Stimulated activated CD4-positive, alpha-beta T cell treated with anti-CD3 and anti-CD28 coated beads, Interleukin-12 subunit alpha, Interleukin-12 subunit beta, amount 100 ng/mL, for 48 hours (primary cell): ENCODE data around the gene RSPH1.

Source experiments
- DNase-seq, 3 donors: peaks; one replicate each; pipeline ENCODE4 v3.0.0-alpha.2; 2020; ENCODE audit warnings: low read depth in 2 of 3, low spot score in 1 of 3

The RSPH1 gene

DNA sequence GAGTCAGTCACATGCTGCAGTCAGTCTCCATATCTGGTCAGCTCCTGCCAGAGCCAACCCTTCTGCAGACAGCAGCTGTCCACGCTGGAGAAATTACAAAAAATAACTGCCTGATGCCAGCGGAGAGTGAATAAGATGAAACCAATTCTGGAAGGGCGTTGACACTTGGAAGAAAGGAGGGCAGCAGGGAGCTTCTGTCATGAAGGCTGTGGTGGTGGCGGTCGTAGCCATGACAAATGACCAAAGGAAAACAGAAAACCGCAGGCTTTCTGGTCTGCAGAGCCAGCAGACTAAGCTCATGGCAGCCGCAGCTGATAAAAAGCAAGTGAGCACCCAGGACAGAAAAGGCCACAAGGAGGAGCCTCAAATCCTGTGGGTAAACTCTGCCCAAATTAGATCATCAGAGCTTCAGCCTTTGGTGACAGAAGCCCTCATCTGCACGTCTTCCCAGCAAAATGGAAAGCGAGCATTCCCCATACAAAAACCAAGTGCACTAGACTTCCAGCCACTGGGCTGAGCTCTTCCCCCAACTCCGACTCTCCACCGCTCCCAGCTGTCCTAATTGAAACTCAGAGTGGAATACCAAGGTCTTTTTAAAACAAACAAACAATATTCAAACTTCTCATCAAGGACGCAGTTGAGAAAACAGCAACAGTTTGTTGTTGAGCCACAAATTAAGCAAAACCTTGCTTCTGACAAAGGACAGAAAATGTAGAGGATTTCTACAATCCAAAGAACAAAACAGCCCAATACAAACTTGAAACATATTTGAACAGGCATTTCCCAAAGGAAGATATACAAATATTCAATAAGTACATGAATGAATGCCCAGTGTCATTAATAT, 28.7 kb downstream of the RSPH1 start:
- DNase-seq = no peak

DNA sequence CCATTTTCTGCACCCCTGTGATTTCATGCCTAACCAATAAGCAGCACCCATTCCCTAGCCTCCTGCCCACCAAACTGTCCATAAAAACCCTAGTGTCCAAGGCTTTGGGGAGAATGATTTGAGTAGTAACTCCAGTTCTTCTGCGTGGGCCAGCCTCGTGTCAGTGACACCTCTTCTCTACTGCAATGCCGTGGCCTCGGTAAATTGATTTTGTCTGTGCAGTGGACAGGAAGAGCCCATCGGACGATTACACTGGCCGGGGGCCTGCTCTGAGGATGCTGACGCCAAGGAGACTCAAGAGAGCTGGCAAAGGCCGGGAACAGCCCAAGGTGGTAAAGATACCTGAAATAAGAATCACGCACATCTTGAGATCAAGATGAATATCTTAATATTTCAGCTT, 29.3 kb downstream of the RSPH1 start:
- no peak for DNase-seq

DNA sequence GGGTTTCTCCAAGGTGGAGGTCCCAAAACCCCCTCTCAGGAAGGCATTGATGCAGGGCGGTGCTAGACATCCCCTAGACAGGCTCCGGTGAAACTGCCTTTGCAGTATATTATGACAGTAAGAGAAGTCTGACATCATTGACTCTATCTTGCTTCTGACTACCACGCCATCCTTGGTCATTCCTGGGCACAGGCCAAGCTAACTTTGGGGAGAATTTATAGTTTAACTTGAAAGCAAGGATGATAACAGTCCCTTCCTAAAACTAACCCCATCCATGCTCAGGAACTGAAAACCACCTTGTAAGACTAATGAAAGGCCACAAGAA, 30.3 kb downstream of the RSPH1 start:
- DNase-seq = no peak

DNA sequence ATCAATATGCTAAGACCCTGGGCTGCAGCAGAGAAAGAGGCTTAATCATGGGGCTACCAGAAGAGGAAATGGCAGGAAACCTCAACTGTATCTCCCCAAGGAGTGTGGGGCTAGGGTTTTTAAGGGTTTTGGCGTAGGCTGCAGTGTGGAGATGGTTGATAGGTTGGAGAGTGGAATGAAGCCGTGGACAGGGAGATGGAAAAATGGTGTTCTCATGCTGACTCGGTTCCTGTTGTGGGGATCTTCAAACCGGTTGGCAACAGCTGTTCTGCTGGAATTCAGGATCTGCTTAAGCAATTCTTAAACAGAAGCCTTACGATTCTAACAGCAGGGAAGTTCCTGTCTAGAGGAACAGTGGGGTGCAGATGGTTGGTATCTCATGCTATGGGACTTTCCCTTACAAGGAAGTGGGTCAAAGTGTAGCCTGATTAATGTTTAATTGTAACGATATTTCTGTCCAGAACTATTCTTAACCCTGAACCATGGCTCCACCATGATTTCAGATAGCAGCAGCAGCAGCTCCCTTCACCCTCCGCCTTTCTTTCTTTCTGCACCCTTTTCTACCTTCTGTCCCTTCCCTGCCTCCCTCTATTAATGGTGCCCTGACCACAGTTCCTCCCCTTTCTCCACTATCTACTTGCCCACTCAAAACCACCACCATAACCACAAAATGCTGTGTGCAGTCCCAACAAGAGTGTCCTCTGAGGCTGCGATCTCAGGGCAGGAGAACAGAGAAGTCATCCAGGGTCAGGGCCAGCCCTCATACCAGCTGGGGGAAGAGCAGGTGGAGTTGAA, 30.8 kb downstream of the RSPH1 start:
- no peak for DNase-seq

DNA sequence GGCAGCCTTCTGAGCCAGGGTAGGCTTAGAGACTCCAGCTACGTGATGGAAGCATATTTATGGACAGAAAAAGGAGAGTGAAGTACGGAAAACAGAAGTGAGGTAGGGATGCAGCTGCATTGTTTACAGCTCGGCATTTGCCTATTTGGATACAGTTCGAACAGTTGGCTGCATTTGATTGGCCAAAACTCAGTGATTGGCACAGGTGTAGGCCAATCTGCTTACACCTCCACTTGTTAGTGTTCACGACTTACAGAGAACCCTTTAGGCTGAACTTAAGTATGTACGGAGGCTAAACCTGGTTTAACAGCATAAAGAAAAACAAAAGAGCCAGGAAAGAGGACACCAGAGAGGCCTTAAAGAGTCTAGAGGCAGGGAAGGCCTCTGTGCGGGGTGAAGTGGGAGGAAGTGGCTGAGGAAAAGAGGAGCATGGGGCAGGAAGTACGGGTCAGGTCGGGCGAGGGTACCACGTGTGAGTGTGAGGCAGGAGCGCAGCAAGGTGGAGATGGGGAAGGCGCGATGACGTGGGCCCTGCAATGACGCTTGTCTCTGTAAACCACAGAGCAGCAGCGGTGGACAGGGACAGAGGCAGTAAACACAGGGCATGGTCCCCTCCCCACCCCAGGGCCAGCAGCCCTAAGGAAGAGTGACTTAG, 32.0 kb downstream of the RSPH1 start:
- DNase-seq = peak; percentile 38 to 79 (median 57)

DNA sequence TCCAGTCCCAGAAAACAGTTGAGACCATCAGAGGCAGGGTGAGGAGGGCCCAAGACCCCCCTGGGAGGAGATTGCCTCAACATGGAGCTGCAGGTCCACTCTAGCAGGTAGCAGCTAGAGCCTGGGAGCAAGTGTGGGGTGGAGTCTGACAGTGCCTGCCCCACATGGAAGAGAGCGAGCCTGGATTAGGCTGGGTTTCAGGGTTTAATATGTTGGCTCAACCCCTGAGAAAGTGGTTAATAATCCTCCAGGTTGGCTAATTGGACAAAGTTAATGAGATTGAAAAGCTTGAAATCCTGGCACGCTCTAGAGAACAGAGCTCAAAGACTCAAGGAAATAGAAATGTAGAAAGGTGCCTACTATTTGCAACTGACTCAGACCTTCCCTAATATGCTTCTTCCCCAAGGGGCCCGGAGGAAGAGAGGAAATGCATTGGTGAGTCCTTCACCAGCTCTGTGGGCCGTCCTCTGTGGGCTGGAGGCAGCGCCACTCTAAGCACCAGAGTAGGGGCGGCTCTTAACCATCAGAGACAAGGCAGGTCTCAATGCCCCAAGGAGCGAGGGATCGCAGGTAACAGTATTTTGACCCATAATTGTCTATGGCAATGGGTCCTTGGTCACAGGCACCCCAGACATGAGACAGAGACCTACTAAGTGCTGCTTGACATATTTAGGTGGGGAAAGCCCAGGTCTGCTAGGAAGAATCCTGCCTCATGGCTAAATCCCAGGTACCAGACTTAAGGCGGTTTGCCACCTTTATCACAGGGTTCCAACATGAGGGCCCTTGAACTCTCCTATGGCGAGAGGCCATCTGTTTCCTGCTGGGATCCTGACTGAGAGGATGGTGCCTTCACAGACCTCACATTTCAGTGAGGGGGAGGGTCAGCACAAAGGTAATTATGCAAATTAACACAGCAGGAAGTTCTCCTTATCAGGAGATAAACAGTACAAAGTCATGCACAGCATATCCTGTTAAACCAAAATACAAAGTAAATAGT, 33.8 kb downstream of the RSPH1 start:
- no peak for DNase-seq

DNA sequence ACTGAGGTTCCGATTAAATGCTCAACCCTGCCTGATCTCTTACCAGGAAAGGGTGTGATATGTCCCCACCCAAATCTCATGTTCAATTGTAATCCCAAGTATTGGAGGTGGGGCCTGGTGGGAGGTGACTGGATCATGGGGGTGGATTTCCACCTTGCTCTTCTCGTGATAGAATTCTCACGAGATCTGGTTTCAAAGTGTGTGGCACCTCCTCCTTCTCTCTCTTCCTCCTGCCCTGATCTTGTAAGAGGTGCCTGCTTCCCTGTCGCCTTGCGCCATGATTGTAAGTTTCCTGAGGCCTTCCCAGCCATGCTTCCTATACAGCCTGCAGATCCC, 34.9 kb downstream of the RSPH1 start:
- no peak for DNase-seq

DNA sequence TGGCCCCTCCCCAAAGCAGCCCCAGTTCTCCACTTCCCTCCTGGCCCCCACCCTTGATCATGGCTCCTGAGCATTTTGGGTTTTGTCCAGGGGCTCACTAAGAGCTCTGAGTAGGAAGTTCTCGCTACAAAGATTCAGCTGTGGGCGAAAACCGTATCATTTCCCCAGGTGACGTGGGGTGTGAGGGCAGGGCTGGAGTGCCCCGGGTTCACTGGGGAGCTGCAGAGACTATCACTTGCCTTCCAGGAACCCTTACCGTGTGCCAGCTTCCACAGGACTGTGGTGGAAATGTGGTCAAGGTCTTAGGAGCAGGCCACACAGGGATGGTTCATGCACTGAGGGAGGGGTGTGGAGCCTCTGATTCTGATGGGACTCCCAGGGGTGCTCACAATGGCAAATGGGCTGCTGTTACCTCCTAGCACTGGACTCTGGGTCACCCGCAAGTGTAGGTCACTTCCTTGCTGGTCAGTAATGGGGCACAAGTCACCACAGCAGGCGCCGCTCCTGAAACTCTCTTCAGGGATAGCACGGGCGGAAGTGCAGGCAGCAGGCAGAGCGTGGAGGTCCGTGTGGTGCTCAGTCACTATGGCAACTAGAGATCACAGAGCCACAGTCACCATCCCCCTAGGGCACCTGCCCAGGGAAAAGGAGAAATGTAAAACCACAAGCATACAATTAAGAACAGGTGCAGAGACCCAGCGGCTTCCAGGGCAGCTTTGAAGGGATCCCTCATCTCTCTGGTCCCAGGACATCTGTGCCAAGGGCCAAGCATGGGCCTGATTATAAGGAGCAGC, 35.4 kb downstream of the RSPH1 start:
- no peak for DNase-seq

DNA sequence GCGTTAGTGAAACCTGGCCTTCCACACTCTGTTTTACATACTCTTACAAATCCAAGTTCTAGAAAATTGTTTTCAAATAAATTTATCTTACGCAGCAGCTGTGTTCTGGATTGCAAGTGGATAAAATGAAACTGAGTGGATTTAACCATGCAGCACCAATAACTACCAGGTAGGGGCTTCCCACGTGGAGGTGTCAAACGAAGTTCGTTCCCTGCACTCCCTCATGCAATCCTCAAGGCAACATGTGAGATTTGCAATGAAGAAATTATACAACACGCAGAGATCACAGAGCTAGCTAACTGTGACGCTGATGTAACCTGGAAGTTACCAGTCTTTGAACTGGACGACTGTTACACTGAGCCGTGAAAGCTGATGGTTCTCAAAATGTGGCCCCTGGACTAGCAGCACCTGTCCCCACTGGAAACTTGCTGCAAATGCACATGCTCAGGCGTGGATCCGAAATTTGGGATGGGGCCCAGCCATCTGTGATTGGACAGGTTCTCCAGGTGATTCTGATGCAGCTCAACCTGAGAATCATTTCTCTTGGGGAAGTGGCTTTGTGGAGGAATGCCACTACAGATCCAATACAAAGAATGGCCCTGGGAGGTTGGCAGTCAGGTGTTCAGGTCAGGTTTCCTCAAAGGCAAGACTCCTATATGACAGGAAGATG, 36.3 kb downstream of the RSPH1 start:
- no peak for DNase-seq

DNA sequence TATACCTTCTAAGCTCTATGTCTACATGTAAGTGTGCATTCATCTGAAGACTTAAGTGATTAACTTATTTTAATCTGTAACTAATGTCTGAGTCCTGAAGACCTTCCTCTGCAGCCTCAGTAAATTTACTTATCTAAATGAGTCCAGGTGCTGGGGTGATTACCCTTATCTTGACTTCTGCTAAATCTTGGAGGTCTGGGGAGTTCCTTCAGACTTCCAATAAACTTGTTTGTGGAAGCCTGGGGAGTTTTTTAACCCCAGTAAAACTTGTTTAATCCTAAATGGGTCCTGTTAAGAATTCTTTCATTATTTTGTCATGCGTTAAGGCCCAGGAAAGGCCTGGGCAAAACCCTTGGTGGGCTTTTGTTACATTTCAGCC, 37.0 kb downstream of the RSPH1 start:
- DNase-seq = no peak

DNA sequence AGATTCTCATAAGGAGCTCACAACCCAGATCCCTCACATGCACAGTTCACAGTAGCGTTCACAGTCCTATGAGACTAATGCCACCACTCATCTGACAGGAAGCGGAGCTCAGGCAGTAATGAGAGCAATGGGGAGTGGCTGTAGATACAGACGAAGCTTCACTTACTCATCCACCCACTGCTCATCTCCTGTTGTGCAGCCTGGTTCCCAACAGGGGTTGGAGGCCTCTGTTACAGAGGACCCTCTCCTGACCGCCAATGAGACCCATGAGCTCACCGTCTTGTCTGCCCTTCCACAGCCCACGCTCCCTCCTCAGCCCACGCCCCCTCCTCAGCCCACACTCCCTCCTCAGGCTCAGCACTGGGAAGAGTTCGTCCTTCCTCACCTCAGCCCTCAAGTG, 39.6 kb downstream of the RSPH1 start:
- peak; percentile 36 to 57 (median 48) for DNase-seq

DNA sequence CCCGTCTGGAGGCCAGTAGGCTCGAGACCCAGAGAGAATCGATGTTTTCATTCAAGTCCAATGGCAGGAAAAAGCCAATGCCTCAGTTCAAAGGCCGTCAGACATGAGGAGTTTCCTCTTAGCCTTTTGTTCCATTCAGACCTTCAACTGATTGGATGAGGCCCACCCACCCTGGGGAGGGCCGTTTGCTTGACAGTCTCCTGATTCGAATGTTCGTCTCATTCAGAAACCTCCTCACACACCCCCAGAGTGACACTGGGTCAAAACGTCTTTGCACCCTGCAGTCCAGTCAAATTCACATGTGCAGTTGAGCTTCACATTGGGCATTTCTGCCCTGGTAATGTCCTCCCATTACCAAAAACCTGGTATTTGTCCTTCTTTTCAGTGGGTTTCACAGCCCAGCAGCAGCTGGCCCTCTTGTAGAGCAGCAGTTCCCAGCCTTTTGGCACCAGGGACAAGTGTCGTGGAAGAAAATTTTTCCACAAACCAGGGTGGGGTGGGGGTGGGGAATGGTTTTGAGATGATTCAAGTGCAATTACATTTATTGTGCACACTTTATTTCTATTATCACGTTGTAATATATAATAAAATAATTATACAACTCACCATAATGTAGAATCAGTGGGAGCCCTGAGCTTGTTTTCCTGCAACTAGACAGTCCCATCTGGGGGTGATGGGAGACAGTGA, 40.1 kb downstream of the RSPH1 start:
- no peak for DNase-seq

DNA sequence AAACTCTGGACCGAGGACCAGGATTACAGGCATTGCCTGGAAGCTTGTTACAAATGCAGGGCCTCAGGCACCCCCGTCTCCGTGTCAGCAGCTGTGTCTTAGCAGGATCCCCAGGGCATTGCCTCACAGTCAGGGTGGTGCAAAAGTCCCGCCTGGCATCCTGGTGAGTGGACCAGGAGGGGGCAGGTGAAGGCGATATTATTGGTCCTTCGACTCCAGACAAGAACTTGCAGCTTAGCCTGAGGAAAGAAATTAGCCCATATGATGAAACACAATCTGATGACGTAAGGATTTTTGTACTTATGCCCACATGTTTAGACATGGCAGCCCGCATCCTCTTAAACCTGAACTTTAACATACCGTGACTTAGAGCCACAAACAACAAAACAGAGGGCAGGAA, 40.8 kb downstream of the RSPH1 start:
- DNase-seq = no peak

DNA sequence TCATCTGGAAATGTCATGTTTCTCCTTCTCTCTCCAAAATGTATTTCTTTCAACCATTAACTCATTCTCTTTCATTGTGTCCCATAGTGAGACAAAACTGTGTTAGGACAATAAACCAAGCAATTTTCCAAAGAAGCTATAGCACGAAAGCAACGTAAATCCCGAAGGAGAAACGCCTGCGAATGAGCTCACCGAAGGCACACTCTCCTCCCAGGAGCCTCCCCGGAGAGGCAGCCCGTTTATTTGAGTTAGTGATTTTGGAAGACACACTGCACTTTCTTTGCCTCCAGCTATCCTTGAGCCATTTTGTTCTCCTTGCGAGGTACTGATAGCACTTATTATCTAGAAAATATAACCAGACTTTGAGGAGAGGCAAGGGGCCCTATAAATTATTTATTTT, 41.2 kb downstream of the RSPH1 start:
- no peak for DNase-seq

DNA sequence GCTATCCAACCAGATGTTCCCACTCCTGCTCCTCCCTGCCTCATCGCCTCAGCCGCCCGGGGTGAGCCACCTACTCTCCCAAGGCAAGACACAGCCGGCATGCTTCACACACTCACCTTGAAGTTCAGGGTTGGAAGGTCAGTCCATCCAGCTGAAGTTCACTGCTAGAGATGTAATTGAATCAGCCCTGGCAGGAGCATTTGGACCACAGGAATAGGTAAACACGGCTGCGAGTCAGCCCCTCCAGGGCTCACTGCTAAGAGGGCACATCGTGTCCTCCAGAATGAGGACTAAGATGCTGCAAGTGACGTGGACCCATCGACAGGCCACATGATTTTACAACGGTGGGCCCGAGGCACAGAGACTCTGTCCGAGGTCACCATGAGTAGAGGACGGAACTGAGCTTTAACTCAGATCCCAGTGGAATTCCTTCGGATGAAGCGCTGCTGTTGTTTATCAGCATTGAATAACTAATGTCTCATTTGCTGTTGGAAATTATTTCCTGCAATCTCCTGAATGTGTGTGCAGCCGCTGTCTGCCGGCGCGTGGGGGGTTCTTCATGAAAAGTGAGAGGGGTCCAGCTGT, 41.9 kb downstream of the RSPH1 start:
- no peak for DNase-seq

DNA sequence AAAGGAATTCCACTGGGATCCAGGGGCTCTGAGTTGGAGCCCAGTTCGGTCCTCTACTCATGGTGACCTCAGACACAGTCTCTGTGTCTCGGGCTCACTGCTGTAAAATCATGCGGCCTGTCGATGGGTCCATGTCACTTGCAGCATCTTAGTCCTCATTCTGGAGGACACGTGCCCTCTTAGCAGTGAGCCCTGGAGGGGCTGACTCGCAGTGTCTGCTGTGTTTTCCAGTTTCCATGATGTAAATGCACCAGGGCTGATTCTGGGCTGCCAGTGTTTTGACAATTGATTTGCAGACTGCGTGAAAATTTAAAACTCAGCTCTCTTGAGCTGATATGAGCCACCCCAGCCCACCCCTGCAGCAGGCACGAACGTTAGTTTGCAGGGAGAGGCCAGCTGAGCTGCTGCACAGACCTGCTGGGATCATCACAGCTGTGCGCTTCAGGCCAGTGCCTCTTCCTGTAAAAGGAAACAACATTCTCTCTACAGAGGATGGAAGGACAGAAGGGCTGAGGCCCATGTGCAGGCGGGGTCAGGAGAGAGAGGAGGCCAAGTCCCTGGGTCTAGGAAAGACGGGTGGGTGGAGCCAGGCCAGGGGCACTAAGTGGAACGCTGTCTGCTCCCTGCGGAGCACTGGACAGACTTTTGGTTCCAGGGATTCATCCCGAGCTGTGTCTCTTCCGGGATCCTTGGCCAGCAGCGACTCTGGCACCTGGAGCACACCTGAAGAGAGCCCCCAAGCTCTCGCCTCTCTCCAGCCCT, 42.6 kb downstream of the RSPH1 start:
- DNase-seq = no peak

DNA sequence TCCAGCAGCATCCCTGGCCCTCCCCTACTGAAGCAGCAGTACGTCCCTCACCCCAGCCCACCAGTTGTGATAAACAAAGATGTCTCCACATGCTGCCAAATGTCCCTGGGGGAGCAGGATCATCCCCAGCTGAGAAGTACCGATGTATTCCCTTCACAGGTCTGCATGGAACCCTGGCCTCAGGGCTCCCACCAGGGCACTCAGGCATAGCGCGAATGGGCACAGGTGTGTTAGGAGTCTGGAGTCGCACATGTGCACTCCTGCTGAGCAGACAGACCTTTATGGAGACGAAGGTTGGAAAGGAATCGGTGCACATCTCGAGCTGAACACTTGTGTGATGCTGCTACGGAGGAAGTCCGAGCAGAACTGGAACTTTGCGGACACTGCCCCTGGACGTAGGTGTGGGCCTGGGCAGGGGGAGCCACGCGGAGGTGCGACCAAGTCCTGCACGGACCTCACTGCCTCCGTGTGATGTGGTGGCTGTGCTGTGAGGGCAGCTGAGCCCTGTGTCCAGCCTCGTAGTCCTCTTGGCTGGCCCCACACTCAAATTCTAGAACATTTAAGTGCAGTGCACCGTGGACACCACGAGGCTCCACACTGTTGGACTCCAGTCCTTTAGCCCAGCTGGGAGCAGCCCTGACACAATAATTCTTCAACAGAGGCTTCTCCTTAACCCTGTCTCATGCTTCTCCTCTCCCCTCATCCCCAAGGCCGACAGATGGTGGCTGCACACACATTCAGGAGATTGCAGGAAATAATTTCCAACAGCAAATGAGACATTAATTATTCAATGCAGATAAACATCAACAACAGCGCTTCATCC, 43.4 kb downstream of the RSPH1 start:
- no peak for DNase-seq
